Brain pericyte (primary cell): ENCODE results near the gene ZNF681.
"Not testable (repeated sequence)": the region's sequence is repeated elsewhere in the genome, so short reads cannot be mapped to it uniquely, and the experiment has no call there.

ENCODE experiments used
- DNase-seq: peaks from one replicate; pipeline ENCODE4 v3.0.0-alpha.2; 2012; ENCODE audit warnings: low read depth, low spot score

The ZNF681 gene

GRCh38 chr19:23774106-23774505 lies 15.4 kb upstream of the ZNF681 start:
- no peak for DNase-seq

- DNase-seq: no peak
Observed at GRCh38 chr19:23772675-23773063, 14.0 kb upstream of the ZNF681 start.

GRCh38 chr19:23771761-23772674 lies 13.3 kb upstream of the ZNF681 start:
- no peak for DNase-seq

- DNase-seq: no peak
Observed at GRCh38 chr19:23771316-23771715, 12.6 kb upstream of the ZNF681 start.

- no peak for DNase-seq
Observed at GRCh38 chr19:23770672-23771250, 12.1 kb upstream of the ZNF681 start.

- DNase-seq: no peak
Observed at GRCh38 chr19:23769691-23770468, 11.2 kb upstream of the ZNF681 start.

GRCh38 chr19:23766951-23767350 lies 8.3 kb upstream of the ZNF681 start:
- DNase-seq: no peak

- DNase-seq: no peak
Observed at GRCh38 chr19:23764781-23765180, 6.1 kb upstream of the ZNF681 start.

GRCh38 chr19:23762884-23763711 lies 4.4 kb upstream of the ZNF681 start:
- no peak for DNase-seq

GRCh38 chr19:23762548-23762883 lies 3.8 kb upstream of the ZNF681 start:
- DNase-seq: no peak

GRCh38 chr19:23760326-23760725 lies 1.6 kb upstream of the ZNF681 start:
- DNase-seq: not testable (repeated sequence)

GRCh38 chr19:23743633-23744232 lies 15.0 kb downstream of the ZNF681 start:
- not testable (repeated sequence) for DNase-seq

- not testable (repeated sequence) for DNase-seq
Observed at GRCh38 chr19:23730729-23731465, 27.8 kb downstream of the ZNF681 start.

- not testable (repeated sequence) for DNase-seq
Observed at GRCh38 chr19:23724161-23724560, 34.5 kb downstream of the ZNF681 start.

GRCh38 chr19:23718802-23719201 lies 39.9 kb downstream of the ZNF681 start:
- no peak for DNase-seq

- no peak for DNase-seq
Observed at GRCh38 chr19:23716792-23717191, 41.9 kb downstream of the ZNF681 start.

GRCh38 chr19:23709347-23709746 lies 49.3 kb downstream of the ZNF681 start:
- no peak for DNase-seq

GRCh38 chr19:23706657-23707056 lies 52.0 kb downstream of the ZNF681 start:
- no peak for DNase-seq

GRCh38 chr19:23699521-23699860 lies 59.2 kb downstream of the ZNF681 start:
- DNase-seq: no peak

GRCh38 chr19:23698711-23699520 lies 59.8 kb downstream of the ZNF681 start:
- DNase-seq: no peak
